Lower leg skin (tissue), 3 donors: ENCODE measurements around the gene P3H3.

ENCODE experiments used
- POLR2A ChIP-seq, 2 donors: fragments of 450-650 bp; IDR thresholded peaks; one replicate each; pipeline ENCODE4 v1.6.1; 2016 to 2017; ENCODE audit warnings: antibody characterized with exemption in 2 of 2, mild to moderate bottlenecking in 1 of 2, moderate library complexity in 1 of 2
- TF ChIP-seq, protein P1 (sequence below), 3 donors: fragments of 450-650 bp; IDR thresholded peaks; one replicate each; pipeline ENCODE4 v1.5.1; 2016; ENCODE audit warnings: antibody characterized with exemption in 3 of 3, mild to moderate bottlenecking in 3 of 3, moderate library complexity in 2 of 3

DNA sequence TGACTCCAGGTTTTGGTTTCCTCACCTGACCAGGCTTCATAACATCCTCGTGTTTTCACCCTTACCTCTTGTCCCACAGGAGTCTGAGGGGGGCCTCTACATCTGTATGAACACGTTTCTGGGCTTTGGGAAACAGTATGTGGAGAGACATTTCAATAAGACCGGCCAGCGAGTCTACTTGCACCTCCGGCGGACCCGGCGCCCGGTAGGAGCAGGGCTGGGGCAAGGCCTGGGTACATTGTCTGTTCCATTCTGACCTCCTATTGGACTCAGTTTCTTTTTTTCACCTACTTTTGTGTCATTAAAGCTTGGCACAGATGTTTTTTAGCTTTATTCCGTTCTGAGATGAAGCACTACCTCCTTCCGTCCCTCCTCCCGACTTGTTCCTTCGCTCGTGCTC, 27.1 kb downstream of the P3H3 start:
- TF ChIP-seq, protein P1, sequence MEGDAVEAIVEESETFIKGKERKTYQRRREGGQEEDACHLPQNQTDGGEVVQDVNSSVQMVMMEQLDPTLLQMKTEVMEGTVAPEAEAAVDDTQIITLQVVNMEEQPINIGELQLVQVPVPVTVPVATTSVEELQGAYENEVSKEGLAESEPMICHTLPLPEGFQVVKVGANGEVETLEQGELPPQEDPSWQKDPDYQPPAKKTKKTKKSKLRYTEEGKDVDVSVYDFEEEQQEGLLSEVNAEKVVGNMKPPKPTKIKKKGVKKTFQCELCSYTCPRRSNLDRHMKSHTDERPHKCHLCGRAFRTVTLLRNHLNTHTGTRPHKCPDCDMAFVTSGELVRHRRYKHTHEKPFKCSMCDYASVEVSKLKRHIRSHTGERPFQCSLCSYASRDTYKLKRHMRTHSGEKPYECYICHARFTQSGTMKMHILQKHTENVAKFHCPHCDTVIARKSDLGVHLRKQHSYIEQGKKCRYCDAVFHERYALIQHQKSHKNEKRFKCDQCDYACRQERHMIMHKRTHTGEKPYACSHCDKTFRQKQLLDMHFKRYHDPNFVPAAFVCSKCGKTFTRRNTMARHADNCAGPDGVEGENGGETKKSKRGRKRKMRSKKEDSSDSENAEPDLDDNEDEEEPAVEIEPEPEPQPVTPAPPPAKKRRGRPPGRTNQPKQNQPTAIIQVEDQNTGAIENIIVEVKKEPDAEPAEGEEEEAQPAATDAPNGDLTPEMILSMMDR (IDR thresholded peaks at IDR 0.05), result no peak
- no peak for TF ChIP-seq POLR2A (IDR thresholded peaks at IDR 0.05)
